ENCODE measurements around the gene ESRRA. TPM values are rescaled to one million over a fixed set of nuclear protein-coding genes. Genes with fewer than 3 reads are reported as not detected.
A peak's percentile ranks its signal among the peaks of the same experiment; 100 is the strongest.

The ESRRA gene
- total and polyA plus RNA-seq, 9 of the 15 experiments (the other 6 are each of a cell fraction or from before 2014, with no cell fraction given): 0.27 to 89.7 (median 23.7) TPM

GRCh38 chr11:64306563-64306875 lies 1.2 kb downstream of the ESRRA start (continued):
- TF ChIP-seq HMGN3 (IDR thresholded peaks at IDR 0.05; ENCODE audit: borderline replicate concordance, extremely low read depth, insufficient read length, low read depth, low read length) (no peak), ZNF584 (CRISPR knock-in tag; IDR thresholded peaks at IDR 0.05; ENCODE audit: low read depth) (no peak), COPS2 (conservative IDR thresholded peaks at IDR 0.05) (no peak), BHLHE40 (IDR thresholded peaks at IDR 0.05; ENCODE audit: low read length) (no peak), ZNF282 (CRISPR knock-in tag; IDR thresholded peaks at IDR 0.05) (no peak), EGR1 (conservative IDR thresholded peaks at IDR 0.05) (no peak), RBM22 (IDR thresholded peaks at IDR 0.05; ENCODE audit: low read depth, low read length, poor library complexity, severe bottlenecking) (peak; percentile 3), E2F4 (CRISPR knock-in tag; IDR thresholded peaks at IDR 0.05; ENCODE audit: low read depth) (0 out of 2 replicates have a peak, but pooled peaks have one; percentile 0), ZSCAN32 (CRISPR knock-in tag; IDR thresholded peaks at IDR 0.05) (no peak)

GRCh38 chr11:64306876-64307622 lies 1.7 kb downstream of the ESRRA start:
- no peaks in the 10 kb centered on the region for H3K9me3 ChIP-seq (replicated peaks; ENCODE audit: control insufficient read depth, insufficient read depth, low read depth, low read length)
- no peak for ATAC-seq
- H3K27me3 ChIP-seq (ENCODE audit: control insufficient read depth in 2 of 2, insufficient read depth in 2 of 2, low read length in 2 of 2): no peaks in the 10 kb centered on the region
- peak overlapping the region; percentile 90 to 98 for H3K9ac ChIP-seq (ENCODE audit: insufficient read depth in 1 of 2, low read depth in 2 of 2, low read length in 2 of 2)
- peaks cover 50% of the 10 kb centered on the region for H3K79me2 ChIP-seq (ENCODE audit: control insufficient read depth, insufficient read depth, low read length)
- no peaks in the 10 kb centered on the region; the same call in 1 of the 2 replicates for H4K20me1 ChIP-seq (replicated peaks; ENCODE audit: control insufficient read depth, insufficient read depth, low read length)
- intact Hi-C loops (cut with micrococcal nuclease) (loop anchor here (10.0 kb wide), 2 partner anchors 62 to 472 kb away; partner anchors contain the start of genes FKBP2, MARK2 and PPP1R14B), in situ Hi-C loops (cut with MboI) (no loop called here)
- H3K4me2 ChIP-seq (ENCODE audit: insufficient read depth, low read length): peak overlapping the region; percentile 100
- H2AFZ ChIP-seq (ENCODE audit: low read depth, low read length): no peak overlapping the region
- ChIA-PET CTCF (ENCODE audit: low intra/inter-chr PET ratio) (no interaction called here), POLR2A (interaction anchor here (0.6 kb wide), 1 partner anchor 81 kb away, joined by 3 read pairs; the partner anchor contains the start of genes NUDT22 and TRPT1)
- peaks cover 33% of the 10 kb centered on the region; the same call in 2 of the 3 replicates for H3K36me3 ChIP-seq (ENCODE audit: control insufficient read depth, insufficient read depth, low read length)
- peaks cover 5% of the 10 kb centered on the region for H3K9me1 ChIP-seq (ENCODE audit: control insufficient read depth, insufficient read depth, low read length)
- FAIRE-seq: no peak
- peak overlapping the region; percentile 93 for H3K4me3 ChIP-seq
- no TSS peak for BruUV-seq (replicated peaks)
- peak in 2 of 4 experiments; percentile 50 to 51 for DNase-seq (ENCODE audit: extremely low read depth in 1 of 4, low spot score in 3 of 4)
- H3K27ac ChIP-seq (ENCODE audit: extremely low read depth, low read depth, low read length): peak overlapping the region; percentile 96
- H3K4me1 ChIP-seq (replicated peaks in 1 of 2; ENCODE audit: control insufficient read depth in 2 of 2, insufficient read depth in 2 of 2, low read length in 2 of 2): peaks cover 29 to 39% of the 10 kb centered on the region in 2 experiments
- 78% methylated on average over 14 of the region's 15 CpGs for WGBS (ENCODE audit: insufficient coverage, low coverage, missing lambda C conversion rate)
- TF ChIP-seq JUN (IDR thresholded peaks at IDR 0.05; ENCODE audit: borderline replicate concordance, low read depth, low read length) (no peak), JUN (CRISPR knock-in tag; IDR thresholded peaks at IDR 0.05; ENCODE audit: borderline replicate concordance) (no peak), RBM22 (IDR thresholded peaks at IDR 0.05; ENCODE audit: low read depth, low read length, poor library complexity, severe bottlenecking) (peak; percentile 7), ZKSCAN1 (IDR thresholded peaks at IDR 0.05; ENCODE audit: low read depth, low read length) (no peak), ZNF57 (CRISPR knock-in tag; IDR thresholded peaks at IDR 0.05) (no peak), ZNF280A (IDR thresholded peaks at IDR 0.05; ENCODE audit: low read depth, partially characterized antibody) (no peak), CSDE1 (IDR thresholded peaks at IDR 0.05) (peak in 1 of 2 experiments; percentile 59; a peak in 2 of 4 replicates)
